ENCODE measurements around the gene TMEM132C. TPM values are rescaled to one million over a fixed set of nuclear protein-coding genes. Genes with fewer than 3 reads are reported as not detected.
"Not testable (repeated sequence)": the region's sequence is repeated elsewhere in the genome, so short reads cannot be mapped to it uniquely, and the experiment has no call there.

Gene TMEM132C
- total RNA-seq (2014; rRNA removed; shearing (Covaris generic)): 0.14 and 0.22 TPM in 2 replicates

DNA sequence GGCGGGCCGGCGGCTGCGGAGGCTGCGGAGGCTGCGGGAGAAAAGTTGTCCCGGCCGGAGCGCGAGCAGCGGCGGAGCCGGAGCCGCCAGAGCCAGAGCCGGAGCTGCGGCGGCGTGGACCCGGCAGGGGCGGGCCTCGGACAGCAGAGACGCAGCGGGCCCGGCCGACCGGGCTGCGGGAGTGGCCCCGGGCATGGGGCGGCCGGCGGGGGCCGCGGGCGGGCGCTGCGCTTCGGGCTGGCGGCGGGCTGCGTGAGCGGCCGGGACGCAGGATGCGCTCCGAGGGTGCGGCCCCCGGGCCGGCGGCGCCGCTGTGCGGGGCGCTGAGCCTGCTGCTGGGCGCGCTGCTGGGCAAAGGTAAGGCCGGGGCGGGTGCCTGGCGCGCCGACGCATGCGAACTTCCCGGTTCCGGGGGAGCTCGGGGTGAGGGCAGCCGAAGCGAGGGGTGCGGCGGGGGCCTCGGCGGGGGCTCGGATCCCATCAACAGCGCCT, at the start of gene TMEM132C:
Gene TMEM132C, plus strand, starts transcription at position 40 of the 492 bp plus-strand sequence. Its CDS starts 233 bp downstream, at position 273.
- DNase-seq: peak; percentile 87
- no peaks in the 10 kb centered on the region for H3K36me3 ChIP-seq (replicated peaks; ENCODE audit: control insufficient read depth, insufficient read depth, low read length)
- peaks cover 70% of the 10 kb centered on the region for H3K27me3 ChIP-seq (ENCODE audit: control insufficient read depth, insufficient read depth, low read length)
- peak within 1 kb of the TSS; percentile 35 for H3K4me3 ChIP-seq (ENCODE audit: insufficient read depth, low read depth, low read length)

DNA sequence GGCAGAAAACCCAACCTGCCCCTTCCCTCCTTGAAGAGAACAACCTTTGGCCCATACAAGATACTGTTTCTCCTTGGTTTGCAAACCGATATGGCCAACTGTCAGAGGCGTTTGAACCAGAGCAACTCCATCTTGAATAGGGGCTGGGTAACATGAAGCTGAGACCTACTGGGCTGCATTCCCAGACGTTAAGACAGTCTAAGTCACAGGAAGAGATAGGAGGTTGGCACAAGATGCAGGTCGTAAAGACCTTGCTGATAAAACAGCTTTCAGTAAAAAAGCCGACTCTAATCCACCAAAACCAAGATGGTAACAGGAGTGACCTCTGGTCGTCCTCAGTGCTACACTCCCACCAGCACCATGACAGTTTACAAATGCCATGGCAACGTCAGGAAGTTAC, 42.7 kb upstream of the TMEM132C start:
- Histone ChIP-seq H3K4me3 (ENCODE audit: insufficient read depth, low read depth, low read length) (no peak overlapping the region), H3K27me3 (ENCODE audit: control insufficient read depth, insufficient read depth, low read length) (no peaks in the 10 kb centered on the region), H3K36me3 (replicated peaks; ENCODE audit: control insufficient read depth, insufficient read depth, low read length) (no peaks in the 10 kb centered on the region)
- DNase-seq: no peak

GRCh38 chr12:128228581-128228980, 38.4 kb upstream of the TMEM132C start:
- Histone ChIP-seq H3K4me3 (ENCODE audit: insufficient read depth, low read depth, low read length) (no peak overlapping the region), H3K27me3 (ENCODE audit: control insufficient read depth, insufficient read depth, low read length) (no peaks in the 10 kb centered on the region), H3K36me3 (replicated peaks; ENCODE audit: control insufficient read depth, insufficient read depth, low read length) (no peaks in the 10 kb centered on the region)
- no peak for DNase-seq

DNA sequence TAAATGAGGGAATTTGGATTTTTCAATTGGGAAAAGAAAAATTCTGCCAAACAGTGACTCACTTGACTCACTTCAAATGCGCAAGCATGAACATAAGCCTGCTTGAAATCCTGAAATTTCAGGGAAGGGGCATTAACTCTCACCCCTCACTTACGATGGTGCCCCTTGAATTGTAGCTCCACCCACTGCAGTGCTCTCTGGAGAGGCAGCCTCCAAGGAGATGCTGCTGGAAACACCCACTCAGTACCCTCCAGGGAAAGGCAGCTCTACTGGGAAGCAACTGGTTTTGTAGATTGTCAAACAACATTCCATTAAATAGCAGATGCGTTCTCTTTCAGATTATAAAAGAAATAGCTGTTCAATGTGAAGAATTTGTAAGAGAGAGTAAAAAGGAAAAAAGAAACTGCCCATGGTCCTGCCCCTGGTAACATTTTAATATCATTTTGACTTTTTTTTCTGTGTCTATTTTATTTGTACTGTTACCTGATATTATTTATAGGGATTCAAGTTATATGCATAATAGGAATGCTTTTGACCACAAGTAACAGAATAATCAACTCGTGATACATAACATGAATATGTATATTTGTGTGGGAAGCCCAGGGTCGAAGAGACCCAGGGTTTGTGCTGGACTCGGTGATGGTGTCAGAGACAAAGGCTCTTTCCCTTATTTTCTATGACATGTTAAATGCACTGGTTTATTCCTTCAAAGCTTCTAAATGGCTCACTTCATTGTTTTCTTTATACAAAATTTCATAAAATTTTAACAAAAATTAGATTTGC, 31.1 kb upstream of the TMEM132C start:
- Histone ChIP-seq H3K4me3 (ENCODE audit: insufficient read depth, low read depth, low read length) (no peak overlapping the region), H3K36me3 (replicated peaks; ENCODE audit: control insufficient read depth, insufficient read depth, low read length) (no peaks in the 10 kb centered on the region), H3K27me3 (ENCODE audit: control insufficient read depth, insufficient read depth, low read length) (no peaks in the 10 kb centered on the region)
- no peak for DNase-seq

GRCh38 chr12:128236525-128236924, 30.4 kb upstream of the TMEM132C start:
- Histone ChIP-seq H3K36me3 (replicated peaks; ENCODE audit: control insufficient read depth, insufficient read depth, low read length) (no peaks in the 10 kb centered on the region), H3K4me3 (ENCODE audit: insufficient read depth, low read depth, low read length) (no peak overlapping the region), H3K27me3 (ENCODE audit: control insufficient read depth, insufficient read depth, low read length) (no peaks in the 10 kb centered on the region)
- no peak for DNase-seq

DNA sequence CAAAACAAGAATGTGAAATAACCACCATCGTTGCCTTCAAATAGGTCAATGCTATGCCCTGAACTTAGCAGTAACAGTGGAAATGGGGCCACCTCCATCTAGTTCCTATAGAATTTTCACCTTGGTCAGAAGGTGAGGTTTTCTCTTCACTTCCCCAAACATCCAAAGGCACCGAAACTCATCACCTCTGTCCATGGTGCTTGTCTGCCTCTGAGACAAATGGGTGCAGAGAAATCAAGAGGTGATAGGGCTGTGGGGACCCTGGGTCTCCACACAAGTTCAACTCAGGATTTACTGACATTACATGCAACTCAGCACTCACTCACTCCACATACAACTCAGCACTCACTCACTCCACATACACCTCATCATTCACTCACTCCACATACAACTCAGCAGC, 26.2 kb upstream of the TMEM132C start:
- Histone ChIP-seq H3K36me3 (replicated peaks; ENCODE audit: control insufficient read depth, insufficient read depth, low read length) (no peaks in the 10 kb centered on the region), H3K27me3 (ENCODE audit: control insufficient read depth, insufficient read depth, low read length) (no peaks in the 10 kb centered on the region; the same call in 1 of the 2 replicates), H3K4me3 (ENCODE audit: insufficient read depth, low read depth, low read length) (no peak overlapping the region)
- DNase-seq: no peak

DNA sequence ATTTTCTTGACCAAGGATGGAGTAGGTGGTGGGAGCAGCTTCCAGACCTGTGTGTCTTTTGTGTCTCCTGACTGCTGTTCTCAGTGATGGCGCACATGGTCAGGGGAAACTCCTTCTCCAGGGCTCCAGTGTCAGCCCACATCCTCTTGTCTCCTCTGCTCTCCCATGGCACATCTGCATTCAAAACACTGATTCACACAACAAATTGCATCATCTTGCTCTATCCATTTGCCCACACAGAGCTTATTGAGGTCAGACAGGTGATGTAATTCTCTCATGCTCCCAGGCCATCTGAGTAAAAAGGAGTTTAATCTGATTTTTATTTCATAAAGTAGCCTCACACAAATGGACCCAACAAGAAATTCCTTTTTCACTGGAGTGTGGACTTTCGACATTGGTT, 21.8 kb upstream of the TMEM132C start:
- Histone ChIP-seq H3K36me3 (replicated peaks; ENCODE audit: control insufficient read depth, insufficient read depth, low read length) (no peaks in the 10 kb centered on the region), H3K27me3 (ENCODE audit: control insufficient read depth, insufficient read depth, low read length) (no peaks in the 10 kb centered on the region; the same call in 1 of the 2 replicates), H3K4me3 (ENCODE audit: insufficient read depth, low read depth, low read length) (no peak overlapping the region)
- DNase-seq: no peak

DNA sequence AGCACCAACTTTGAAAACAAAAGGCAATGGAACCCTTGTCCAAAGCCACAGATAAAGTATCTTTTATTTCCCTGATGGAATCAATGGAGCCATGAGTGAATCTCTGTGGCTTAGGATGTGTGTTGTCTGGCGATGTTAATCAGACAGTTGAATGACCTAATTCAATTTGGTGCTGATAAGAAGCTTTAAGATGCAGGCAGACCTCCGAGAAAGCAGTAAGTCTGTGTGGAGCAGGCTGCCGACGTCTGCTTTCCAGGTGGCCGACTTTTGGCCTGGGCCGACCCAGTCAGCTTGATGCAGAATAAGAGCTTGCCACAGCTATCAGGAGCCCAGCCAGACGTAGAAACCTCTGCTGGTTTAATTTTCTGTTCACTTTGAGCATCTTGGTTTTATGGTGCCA, 21.1 kb upstream of the TMEM132C start:
- H3K4me3 ChIP-seq (ENCODE audit: insufficient read depth, low read depth, low read length): no peak overlapping the region

DNA sequence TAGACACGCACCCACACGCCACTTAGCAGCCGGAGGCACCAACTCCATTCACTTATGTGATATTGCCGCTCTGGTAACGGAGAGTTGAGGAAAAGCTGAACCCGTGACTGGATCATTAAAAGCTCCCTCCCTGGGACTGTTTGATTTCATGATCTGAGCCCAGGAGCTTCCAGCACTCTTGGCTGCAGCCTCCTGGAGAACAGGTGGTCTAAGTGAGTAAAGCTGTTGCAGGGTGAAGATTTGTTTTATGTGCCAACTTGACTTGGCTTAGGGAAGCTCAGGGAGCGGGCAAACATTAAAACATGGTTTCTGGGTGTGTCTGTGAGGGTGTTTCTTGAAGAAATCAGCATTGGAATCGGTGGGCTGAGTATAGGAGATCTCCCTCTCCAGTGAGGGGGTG, 16.9 kb upstream of the TMEM132C start:
- no peak overlapping the region for H3K4me3 ChIP-seq (ENCODE audit: insufficient read depth, low read depth, low read length)
- no peaks in the 10 kb centered on the region for H3K36me3 ChIP-seq (replicated peaks; ENCODE audit: control insufficient read depth, insufficient read depth, low read length)
- DNase-seq: no peak
- no peaks in the 10 kb centered on the region for H3K27me3 ChIP-seq (ENCODE audit: control insufficient read depth, insufficient read depth, low read length)

More for the DNA sequence above, 21.1 kb upstream of the TMEM132C start:
- no peaks in the 10 kb centered on the region for H3K36me3 ChIP-seq (replicated peaks; ENCODE audit: control insufficient read depth, insufficient read depth, low read length)
- no peak for DNase-seq
- H3K27me3 ChIP-seq (ENCODE audit: control insufficient read depth, insufficient read depth, low read length): no peaks in the 10 kb centered on the region; the same call in 1 of the 2 replicates

GRCh38 chr12:128253829-128254228, 13.1 kb upstream of the TMEM132C start:
- not testable (repeated sequence) for H3K4me3 ChIP-seq (ENCODE audit: insufficient read depth, low read depth, low read length); H3K27me3 ChIP-seq (ENCODE audit: control insufficient read depth, insufficient read depth, low read length); DNase-seq; H3K36me3 ChIP-seq (replicated peaks; ENCODE audit: control insufficient read depth, insufficient read depth, low read length)

DNA sequence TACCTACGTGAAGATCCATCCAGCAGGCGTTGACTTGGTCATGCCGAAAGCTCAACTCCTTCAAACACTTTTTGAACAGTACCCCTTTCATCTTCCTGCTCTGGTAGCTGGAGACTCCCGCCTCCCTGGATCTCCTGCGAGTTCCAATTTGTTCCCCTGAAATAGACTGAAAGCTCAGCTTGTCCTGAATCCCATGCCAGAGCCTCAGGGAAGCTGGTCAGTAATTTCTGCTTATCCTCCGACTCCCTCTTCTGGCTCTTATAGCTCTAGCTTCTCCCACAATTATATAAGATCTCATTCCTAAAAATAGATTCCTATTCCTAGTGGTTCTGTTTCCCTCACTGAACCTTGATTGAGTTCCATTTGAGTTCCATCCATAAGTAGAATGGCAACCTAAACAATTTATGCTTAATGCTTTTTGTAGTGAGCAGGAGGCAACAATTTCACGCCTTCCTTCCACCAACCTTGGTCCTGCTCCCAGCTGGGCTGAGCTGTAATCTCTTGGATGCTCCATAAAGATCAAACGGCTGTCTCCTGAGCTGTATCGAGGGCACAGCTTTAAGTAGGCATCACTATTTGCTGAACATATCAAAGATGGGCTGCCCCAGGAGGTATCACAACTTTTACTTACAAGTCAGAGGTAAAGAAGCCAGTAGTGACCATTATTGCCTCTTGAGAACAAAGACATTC, 8.0 kb upstream of the TMEM132C start:
- DNase-seq: peak; percentile 39
- Histone ChIP-seq H3K36me3 (replicated peaks; ENCODE audit: control insufficient read depth, insufficient read depth, low read length) (no peaks in the 10 kb centered on the region), H3K27me3 (ENCODE audit: control insufficient read depth, insufficient read depth, low read length) (peaks cover 4% of the 10 kb centered on the region), H3K4me3 (ENCODE audit: insufficient read depth, low read depth, low read length) (no peak overlapping the region)

DNA sequence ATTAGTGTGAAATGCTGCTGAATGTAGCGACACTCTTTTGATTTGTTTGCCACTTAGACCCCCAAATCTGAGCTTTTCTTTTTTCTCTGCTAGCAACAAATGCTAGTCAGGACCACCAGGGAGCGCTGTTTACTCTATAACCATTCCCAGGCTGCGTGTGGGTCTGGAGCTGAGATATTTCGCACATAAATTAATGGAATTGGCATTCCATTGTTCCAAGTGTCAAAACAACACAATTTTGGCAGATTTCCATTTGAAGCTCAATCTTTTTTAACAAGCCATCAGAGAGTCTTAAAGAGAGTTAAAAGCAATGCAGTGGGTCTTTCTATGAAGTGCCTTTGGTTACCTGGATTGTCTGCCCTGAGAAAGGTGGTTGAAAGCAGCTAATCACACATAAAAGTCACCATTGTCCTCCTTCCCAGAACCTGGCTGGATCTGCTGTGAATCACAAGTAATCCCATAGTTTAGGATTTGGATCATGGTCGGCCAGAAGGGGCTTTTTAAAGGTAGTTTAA, 7.4 kb upstream of the TMEM132C start:
- no peak overlapping the region for H3K4me3 ChIP-seq (ENCODE audit: insufficient read depth, low read depth, low read length)
- no peaks in the 10 kb centered on the region for H3K36me3 ChIP-seq (replicated peaks; ENCODE audit: control insufficient read depth, insufficient read depth, low read length)
- DNase-seq: peak; percentile 71
- peaks cover 6% of the 10 kb centered on the region for H3K27me3 ChIP-seq (ENCODE audit: control insufficient read depth, insufficient read depth, low read length)

GRCh38 chr12:128261757-128262156, 5.2 kb upstream of the TMEM132C start:
- Histone ChIP-seq H3K27me3 (ENCODE audit: control insufficient read depth, insufficient read depth, low read length) (peaks cover 27% of the 10 kb centered on the region), H3K4me3 (ENCODE audit: insufficient read depth, low read depth, low read length) (no peak overlapping the region), H3K36me3 (replicated peaks; ENCODE audit: control insufficient read depth, insufficient read depth, low read length) (no peaks in the 10 kb centered on the region)
- DNase-seq: no peak

DNA sequence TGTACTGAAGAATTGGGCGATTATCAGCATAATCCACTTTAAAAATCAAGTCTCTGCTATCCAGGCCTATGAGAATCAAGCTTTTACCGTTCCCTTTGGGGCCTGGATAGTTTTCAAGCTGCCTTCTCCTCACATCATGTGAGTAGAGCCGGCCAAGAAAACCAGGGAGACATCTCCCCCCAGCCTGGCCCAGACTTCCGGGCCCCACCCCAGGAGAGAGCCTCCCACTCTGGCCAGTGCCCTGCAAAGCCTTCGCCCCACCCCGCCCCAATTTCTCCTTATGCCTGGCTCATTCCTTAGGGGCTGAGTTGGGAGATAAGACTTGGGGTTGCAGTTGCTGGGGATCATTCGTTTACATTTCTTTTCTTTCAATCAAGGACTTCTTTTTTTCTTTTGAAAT, 1.4 kb upstream of the TMEM132C start:
- H3K36me3 ChIP-seq (replicated peaks; ENCODE audit: control insufficient read depth, insufficient read depth, low read length): no peaks in the 10 kb centered on the region
- DNase-seq: peak; percentile 25
- H3K27me3 ChIP-seq (ENCODE audit: control insufficient read depth, insufficient read depth, low read length): peaks cover 61% of the 10 kb centered on the region
- H3K4me3 ChIP-seq (ENCODE audit: insufficient read depth, low read depth, low read length): no peak overlapping the region

- Histone ChIP-seq H3K4me3 (ENCODE audit: insufficient read depth, low read depth, low read length) (no peak overlapping the region; the same call in 1 of the 2 replicates), H3K27me3 (ENCODE audit: control insufficient read depth, insufficient read depth, low read length) (peaks cover 64% of the 10 kb centered on the region)
- DNase-seq: peak; percentile 51
Measured at GRCh38 chr12:128266086-128266485, 884 bp upstream of the TMEM132C start.

More at GRCh38 chr12:128266086-128266485, 884 bp upstream of the TMEM132C start:
- H3K36me3 ChIP-seq (replicated peaks; ENCODE audit: control insufficient read depth, insufficient read depth, low read length): no peaks in the 10 kb centered on the region
